HG03039 (cell line): ENCODE measurements around the gene SRRD.
"Not testable (repeated sequence)": the region's sequence is repeated elsewhere in the genome, so short reads cannot be mapped to it uniquely, and the experiment has no call there.

Source experiments
- ATAC-seq: cut with Tn5 transposase; IDR thresholded peaks from one replicate; pipeline ENCODE4 v1.9.1; 2021; ENCODE audit warnings: mild to moderate bottlenecking, moderate library complexity; ENCODE audit not compliant: unreplicated experiment

SRRD gene

GRCh38 chr22:26516503-26516902 lies 32.8 kb downstream of the SRRD start:
- ATAC-seq, result no peak

DNA sequence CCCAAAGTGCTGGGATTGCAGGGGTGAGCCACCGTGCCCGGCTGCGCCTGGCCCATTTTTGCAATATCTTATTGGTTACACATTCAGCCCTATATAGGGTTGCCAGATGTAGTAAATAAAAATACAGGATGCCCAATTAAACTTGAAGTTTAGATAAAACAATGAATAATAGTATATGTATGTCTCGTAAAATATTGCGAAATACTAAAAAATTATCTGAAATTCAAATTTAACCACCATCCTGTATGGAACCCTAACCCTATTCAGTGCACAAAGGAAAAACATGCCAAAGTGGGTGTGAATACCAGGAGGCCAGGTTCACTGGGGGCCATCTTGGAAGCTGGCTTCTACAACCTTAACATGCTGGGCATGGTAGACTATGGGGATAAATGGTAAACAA lies 33.8 kb downstream of the SRRD start:
- ATAC-seq, result no peak

GRCh38 chr22:26522012-26522411 lies 38.3 kb downstream of the SRRD start:
- no peak for ATAC-seq

DNA sequence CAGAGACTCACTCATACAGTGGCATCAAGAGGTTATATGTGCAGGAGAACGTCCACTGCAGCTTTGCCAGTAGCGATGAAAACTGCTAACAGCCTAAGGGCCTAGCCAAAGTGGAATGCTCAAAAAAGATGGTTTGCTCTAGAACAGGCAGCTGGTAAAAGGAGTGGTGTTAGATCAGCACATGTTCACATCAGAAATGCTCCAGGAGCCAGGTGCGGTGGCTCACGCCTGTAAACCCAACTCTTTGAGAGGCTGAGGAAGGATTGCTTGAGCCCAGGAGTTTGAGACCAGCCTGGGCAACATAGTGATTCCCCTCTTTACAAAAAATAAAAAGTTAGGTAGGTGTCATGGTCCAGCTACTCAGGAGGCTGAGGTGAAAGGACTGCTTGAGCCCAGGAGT lies 38.9 kb downstream of the SRRD start:
- ATAC-seq, result no peak

GRCh38 chr22:26524870-26525269 lies 41.2 kb downstream of the SRRD start:
- no peak for ATAC-seq

DNA sequence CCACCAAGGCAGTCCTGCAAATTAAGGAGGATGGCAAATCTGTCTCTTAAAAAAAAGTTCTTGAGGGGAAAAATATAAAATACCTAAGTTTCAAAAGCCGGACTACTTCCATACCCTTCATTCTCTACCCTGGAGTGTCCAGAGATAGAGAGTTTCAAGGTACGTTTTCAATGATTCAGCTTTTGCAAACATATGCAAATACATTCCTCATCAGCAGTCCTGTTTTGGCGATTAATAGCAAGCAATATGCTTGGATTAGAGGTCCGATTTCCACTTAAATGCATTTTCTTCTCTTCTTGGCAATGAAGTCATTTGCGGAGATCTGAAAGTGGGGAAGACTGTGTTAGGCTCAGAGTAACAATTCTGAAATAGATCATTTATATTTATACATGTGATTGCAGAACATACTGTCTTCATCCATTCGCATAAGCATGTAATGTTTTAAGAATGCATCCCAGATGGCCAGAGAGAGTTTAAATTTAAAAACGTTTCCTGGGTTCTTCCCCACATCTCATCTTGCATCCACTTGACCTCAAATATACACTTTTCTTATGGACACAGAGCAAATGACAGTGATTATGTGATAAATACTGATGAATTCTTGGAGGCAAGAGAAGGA lies 42.4 kb downstream of the SRRD start:
- ATAC-seq, result no peak

- ATAC-seq, result no peak
Observed at GRCh38 chr22:26527167-26527566, 43.5 kb downstream of the SRRD start.

GRCh38 chr22:26527574-26528465 lies 44.1 kb downstream of the SRRD start:
- ATAC-seq, result no peak

GRCh38 chr22:26528518-26528917 lies 44.8 kb downstream of the SRRD start:
- ATAC-seq, result not testable (repeated sequence)

GRCh38 chr22:26529345-26529744 lies 45.7 kb downstream of the SRRD start:
- no peak for ATAC-seq

GRCh38 chr22:26534171-26534855 lies 50.6 kb downstream of the SRRD start:
- no peak for ATAC-seq

GRCh38 chr22:26534874-26535602 lies 51.4 kb downstream of the SRRD start:
- no peak for ATAC-seq

DNA sequence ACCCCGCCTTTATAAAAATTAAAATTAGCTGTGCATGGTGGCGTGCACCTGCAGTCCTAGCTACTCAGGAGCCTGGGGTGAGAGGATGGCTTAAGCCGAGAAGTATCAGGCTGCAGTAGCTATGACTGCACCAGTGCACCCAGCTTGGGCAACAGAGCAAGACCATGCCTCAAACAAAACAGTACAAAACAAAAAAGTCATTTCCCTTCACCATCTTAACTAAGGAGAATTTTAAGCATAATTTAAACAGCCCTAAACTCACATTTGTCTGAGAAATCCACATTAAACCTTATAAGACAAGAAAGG lies 51.9 kb downstream of the SRRD start:
- no peak for ATAC-seq

DNA sequence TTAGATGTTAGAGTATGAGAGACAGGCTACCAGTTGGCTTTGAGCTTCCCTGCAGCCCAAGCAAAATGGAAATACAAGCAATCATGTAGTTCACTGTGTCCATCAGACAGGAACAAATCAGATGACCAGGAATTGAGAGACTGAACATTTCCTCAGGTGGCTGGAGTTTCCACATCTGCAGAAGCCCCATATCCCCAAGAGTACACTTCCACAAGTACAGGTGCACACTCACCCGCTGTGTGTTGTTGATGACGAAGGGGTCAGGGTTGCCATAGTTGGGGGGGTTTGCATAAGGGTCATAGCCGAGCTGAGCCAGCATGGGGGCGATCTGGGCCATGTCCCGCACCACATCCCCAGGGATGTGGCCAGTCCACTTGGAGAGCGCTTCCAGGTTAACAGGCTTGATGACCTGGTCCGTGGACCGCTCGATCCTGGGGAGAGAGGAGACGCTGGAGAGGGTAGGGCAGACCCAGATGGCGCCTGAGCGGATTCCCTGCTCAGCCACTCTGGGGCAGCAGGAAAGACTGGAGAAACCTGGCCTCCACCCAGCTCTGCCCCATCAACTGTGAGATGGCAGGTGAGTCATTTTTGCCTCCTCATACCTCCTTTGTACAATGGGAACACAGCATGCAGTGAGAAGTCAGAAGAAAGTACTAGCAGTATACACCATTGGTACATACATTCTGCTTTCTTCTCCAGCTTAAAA lies 52.5 kb downstream of the SRRD start:
- ATAC-seq, result no peak

GRCh38 chr22:26536762-26537134 lies 53.1 kb downstream of the SRRD start:
- ATAC-seq, result no peak

DNA sequence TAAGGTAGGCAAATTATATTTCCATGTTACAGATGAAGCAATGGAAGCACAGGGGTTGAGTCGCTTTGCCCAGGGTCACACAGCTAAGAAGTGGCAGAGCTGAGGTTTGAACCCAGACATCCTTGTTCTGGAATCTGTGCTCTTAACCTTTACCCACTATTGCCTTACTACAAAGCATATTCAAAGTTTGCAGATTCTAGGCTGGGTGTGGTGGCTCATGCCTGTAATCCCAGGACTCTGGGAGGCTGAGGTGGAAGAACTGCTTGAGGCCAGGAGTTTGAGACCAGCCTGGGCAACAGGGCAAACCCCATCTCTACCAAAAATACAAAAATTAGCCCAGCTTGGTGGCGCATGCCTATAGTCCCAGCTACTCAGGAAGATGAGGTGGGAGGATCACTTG lies 56.4 kb downstream of the SRRD start:
- ATAC-seq, result no peak

GRCh38 chr22:26541167-26541819 lies 57.6 kb downstream of the SRRD start:
- no peak for ATAC-seq

DNA sequence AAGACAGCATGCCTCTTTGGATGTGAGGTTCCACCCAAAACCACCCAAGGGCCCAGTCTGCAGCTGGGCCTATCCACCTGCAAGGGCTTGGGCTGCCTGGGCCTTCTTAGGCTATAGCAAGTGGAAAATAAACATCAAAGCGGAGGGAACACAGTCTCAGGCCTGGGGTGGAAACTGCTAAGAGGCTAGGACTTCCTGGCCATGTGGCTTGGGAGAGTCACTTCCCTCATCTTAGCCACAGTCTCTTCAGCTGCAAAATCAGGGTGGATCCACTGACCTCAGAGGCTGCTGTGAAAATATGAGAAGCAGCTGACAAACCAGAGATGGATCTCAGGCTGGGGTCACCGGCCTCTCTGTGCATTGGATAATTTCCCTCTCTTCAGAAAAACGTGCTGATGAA lies 59.2 kb downstream of the SRRD start:
- ATAC-seq, result no peak
